Calu3 (cell line): ENCODE results near the gene ARHGAP24. TPM values are rescaled to one million over a fixed set of nuclear protein-coding genes. Genes with fewer than 3 reads are reported as not detected.

Source experiments
- BruUV-seq: library from RNA; stranded (reverse); fragments of 400-500 nt; replicated peaks from 2 replicates; lab custom pipeline; 2021; lab: Mats Ljungman, UMichigan
- CTCF ChIA-PET: fragments of 300-600 bp; sonication (Branson Sonifier 250); formaldehyde crosslinking; loops from one replicate; lab custom pipeline; 2022; ENCODE audit warnings: antibody characterized with exemption; lab: Charles Lee
- DNase-seq: peaks from one replicate; pipeline ENCODE4 v3.0.0; 2022
- H3K27ac Mint-ChIP-seq: one replicate; pipeline ENCODE4 v1.8.0; 2022; ENCODE audit warnings: mixed read lengths; ENCODE audit not compliant: unreplicated experiment
- H3K27me3 Mint-ChIP-seq: one replicate; pipeline ENCODE4 v1.8.0; 2022; ENCODE audit warnings: mixed read lengths; ENCODE audit not compliant: unreplicated experiment
- H3K36me3 Mint-ChIP-seq: one replicate; pipeline ENCODE4 v1.8.0; 2022; ENCODE audit warnings: mild to moderate bottlenecking, moderate library complexity, mixed read lengths; ENCODE audit not compliant: insufficient read depth, unreplicated experiment
- H3K4me1 Mint-ChIP-seq: one replicate; pipeline ENCODE4 v1.8.0; 2022; ENCODE audit warnings: mild to moderate bottlenecking, low read depth, mixed read lengths; ENCODE audit not compliant: unreplicated experiment
- H3K4me3 Mint-ChIP-seq: one replicate; pipeline ENCODE4 v1.8.0; 2022; ENCODE audit warnings: mild to moderate bottlenecking, low read depth, moderate library complexity, mixed read lengths; ENCODE audit not compliant: unreplicated experiment
- H3K9me3 Mint-ChIP-seq: one replicate; pipeline ENCODE4 v1.8.0; 2022; ENCODE audit warnings: low read depth, mixed read lengths; ENCODE audit not compliant: unreplicated experiment
- intact Hi-C: fragments of 100-400 bp; cut with micrococcal nuclease; formaldehyde crosslinking; loops from one replicate; pipeline ENCODE4 v1.10.0; 2022; ENCODE audit not compliant: unreplicated experiment
- total RNA-seq: library from RNA; stranded (reverse); gene quantifications from 2 replicates; pipeline ENCODE4 v1.2.3, GENCODE V29; 2022
- TF ChIP-seq, protein P1 (sequence below): fragments of 200-600 bp; IDR thresholded peaks from one replicate; pipeline ENCODE4 v1.8.0; 2022; ENCODE audit warnings: antibody characterized with exemption; ENCODE audit not compliant: unreplicated experiment

ARHGAP24 gene
- total RNA-seq, 1 experiment from 2014 or later: 10.2 TPM

GRCh38 chr4:85446141-85446861 lies 28.6 kb upstream of the ARHGAP24 start:
- TF ChIP-seq, protein P1, sequence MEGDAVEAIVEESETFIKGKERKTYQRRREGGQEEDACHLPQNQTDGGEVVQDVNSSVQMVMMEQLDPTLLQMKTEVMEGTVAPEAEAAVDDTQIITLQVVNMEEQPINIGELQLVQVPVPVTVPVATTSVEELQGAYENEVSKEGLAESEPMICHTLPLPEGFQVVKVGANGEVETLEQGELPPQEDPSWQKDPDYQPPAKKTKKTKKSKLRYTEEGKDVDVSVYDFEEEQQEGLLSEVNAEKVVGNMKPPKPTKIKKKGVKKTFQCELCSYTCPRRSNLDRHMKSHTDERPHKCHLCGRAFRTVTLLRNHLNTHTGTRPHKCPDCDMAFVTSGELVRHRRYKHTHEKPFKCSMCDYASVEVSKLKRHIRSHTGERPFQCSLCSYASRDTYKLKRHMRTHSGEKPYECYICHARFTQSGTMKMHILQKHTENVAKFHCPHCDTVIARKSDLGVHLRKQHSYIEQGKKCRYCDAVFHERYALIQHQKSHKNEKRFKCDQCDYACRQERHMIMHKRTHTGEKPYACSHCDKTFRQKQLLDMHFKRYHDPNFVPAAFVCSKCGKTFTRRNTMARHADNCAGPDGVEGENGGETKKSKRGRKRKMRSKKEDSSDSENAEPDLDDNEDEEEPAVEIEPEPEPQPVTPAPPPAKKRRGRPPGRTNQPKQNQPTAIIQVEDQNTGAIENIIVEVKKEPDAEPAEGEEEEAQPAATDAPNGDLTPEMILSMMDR: no peak
- H3K9me3 Mint-ChIP-seq: no peaks in the 10 kb centered on the region
- BruUV-seq: no TSS peak
- H3K27ac Mint-ChIP-seq: no peak overlapping the region
- no peaks in the 10 kb centered on the region for H3K36me3 Mint-ChIP-seq
- no peaks in the 10 kb centered on the region for H3K27me3 Mint-ChIP-seq
- H3K4me3 Mint-ChIP-seq: no peak overlapping the region
- no peak for DNase-seq
- CTCF ChIA-PET: no interaction called here
- intact Hi-C loops: no loop called here
- no peaks in the 10 kb centered on the region for H3K4me1 Mint-ChIP-seq

GRCh38 chr4:85448906-85449890 lies 25.8 kb upstream of the ARHGAP24 start:
- H3K27me3 Mint-ChIP-seq: no peaks in the 10 kb centered on the region
- TF ChIP-seq, protein P1: no peak
- no peak for DNase-seq
- H3K27ac Mint-ChIP-seq: no peak overlapping the region
- intact Hi-C loops: no loop called here
- H3K4me3 Mint-ChIP-seq: no peak overlapping the region
- H3K9me3 Mint-ChIP-seq: no peaks in the 10 kb centered on the region
- no peaks in the 10 kb centered on the region for H3K4me1 Mint-ChIP-seq
- BruUV-seq: no TSS peak
- H3K36me3 Mint-ChIP-seq: no peaks in the 10 kb centered on the region
- CTCF ChIA-PET: no interaction called here

- CTCF ChIA-PET: no interaction called here
- Mint-ChIP-seq H3K9me3 (no peaks in the 10 kb centered on the region), H3K27ac (no peak overlapping the region), H3K4me1 (no peaks in the 10 kb centered on the region), H3K27me3 (no peaks in the 10 kb centered on the region), H3K4me3 (no peak overlapping the region), H3K36me3 (no peaks in the 10 kb centered on the region)
- BruUV-seq: no TSS peak
- intact Hi-C loops: no loop called here
- TF ChIP-seq, protein P1: no peak
- no peak for DNase-seq
These were observed 22.8 kb upstream of the ARHGAP24 start for GRCh38 chr4:85452058-85452731.

GRCh38 chr4:85455942-85456341 lies 19.0 kb upstream of the ARHGAP24 start:
- CTCF ChIA-PET: interaction anchor here (0.6 kb wide), 1 partner anchor 616 kb away, joined by 3 read pairs; no protein-coding TSS in a partner anchor
- BruUV-seq: no TSS peak

More at GRCh38 chr4:85455942-85456341, 19.0 kb upstream of the ARHGAP24 start:
- intact Hi-C loops: no loop called here
- H3K27ac Mint-ChIP-seq: no peak overlapping the region
- no peak overlapping the region for H3K4me3 Mint-ChIP-seq
- no peak for DNase-seq
- peaks cover 7% of the 10 kb centered on the region for H3K4me1 Mint-ChIP-seq
- TF ChIP-seq, protein P1: no peak
- no peaks in the 10 kb centered on the region for H3K27me3 Mint-ChIP-seq
- H3K36me3 Mint-ChIP-seq: no peaks in the 10 kb centered on the region
- H3K9me3 Mint-ChIP-seq: no peaks in the 10 kb centered on the region
